Measurements from ENCODE around the gene CAMTA1. TPM values are rescaled to one million over a fixed set of nuclear protein-coding genes. Genes with fewer than 3 reads are reported as not detected.

The CAMTA1 gene
- polyA plus RNA-seq, 1 experiment: 23.1 TPM

GRCh38 chr1:7432102-7432899 lies 647.0 kb downstream of the CAMTA1 start:
- Histone ChIP-seq H3K27me3 (ENCODE audit: control insufficient read depth, insufficient read depth, low read length) (no peaks in the 10 kb centered on the region; the same call in 1 of the 2 replicates), H3K36me3 (ENCODE audit: control insufficient read depth, insufficient read depth, low read length) (no peaks in the 10 kb centered on the region), H3K4me3 (ENCODE audit: low read depth, low read length) (no peak overlapping the region)
- no peak for TF ChIP-seq CTCF (IDR thresholded peaks at IDR 0.05; ENCODE audit: insufficient read depth, low read depth, low read length)
- ChIA-PET CTCF (no interaction called here), POLR2A (no interaction called here)
- DNase-seq (ENCODE audit: low read depth): no peak

GRCh38 chr1:7432900-7433380 lies 647.7 kb downstream of the CAMTA1 start:
- no peak for TF ChIP-seq CTCF (IDR thresholded peaks at IDR 0.05; ENCODE audit: insufficient read depth, low read depth, low read length)
- H3K36me3 ChIP-seq (ENCODE audit: control insufficient read depth, insufficient read depth, low read length): no peaks in the 10 kb centered on the region
- H3K27me3 ChIP-seq (ENCODE audit: control insufficient read depth, insufficient read depth, low read length): no peaks in the 10 kb centered on the region; the same call in 1 of the 2 replicates
- ChIA-PET CTCF (no interaction called here), POLR2A (no interaction called here)
- H3K4me3 ChIP-seq (ENCODE audit: low read depth, low read length): no peak overlapping the region
- DNase-seq (ENCODE audit: low read depth): no peak

GRCh38 chr1:7434566-7434965 lies 649.3 kb downstream of the CAMTA1 start:
- ChIA-PET POLR2A (no interaction called here), CTCF (no interaction called here)
- Histone ChIP-seq H3K36me3 (ENCODE audit: control insufficient read depth, insufficient read depth, low read length) (no peaks in the 10 kb centered on the region), H3K4me3 (ENCODE audit: low read depth, low read length) (no peak overlapping the region), H3K27me3 (ENCODE audit: control insufficient read depth, insufficient read depth, low read length) (no peaks in the 10 kb centered on the region; the same call in 1 of the 2 replicates)
- no peak for DNase-seq (ENCODE audit: low read depth)
- TF ChIP-seq CTCF (IDR thresholded peaks at IDR 0.05; ENCODE audit: insufficient read depth, low read depth, low read length): no peak

GRCh38 chr1:7435276-7436055 lies 650.2 kb downstream of the CAMTA1 start:
- no peak for DNase-seq (ENCODE audit: low read depth)
- CTCF ChIA-PET: interaction anchor here (1.5 kb wide), 1 partner anchor 18 kb away, joined by 3 read pairs; no protein-coding TSS in a partner anchor
- no peaks in the 10 kb centered on the region; the same call in 1 of the 2 replicates for H3K27me3 ChIP-seq (ENCODE audit: control insufficient read depth, insufficient read depth, low read length)
- no peak for TF ChIP-seq CTCF (IDR thresholded peaks at IDR 0.05; ENCODE audit: insufficient read depth, low read depth, low read length)
- H3K36me3 ChIP-seq (ENCODE audit: control insufficient read depth, insufficient read depth, low read length): no peaks in the 10 kb centered on the region
- no peak overlapping the region for H3K4me3 ChIP-seq (ENCODE audit: low read depth, low read length)
- POLR2A ChIA-PET: no interaction called here
